ENCODE results near the gene CABP1.

DNA sequence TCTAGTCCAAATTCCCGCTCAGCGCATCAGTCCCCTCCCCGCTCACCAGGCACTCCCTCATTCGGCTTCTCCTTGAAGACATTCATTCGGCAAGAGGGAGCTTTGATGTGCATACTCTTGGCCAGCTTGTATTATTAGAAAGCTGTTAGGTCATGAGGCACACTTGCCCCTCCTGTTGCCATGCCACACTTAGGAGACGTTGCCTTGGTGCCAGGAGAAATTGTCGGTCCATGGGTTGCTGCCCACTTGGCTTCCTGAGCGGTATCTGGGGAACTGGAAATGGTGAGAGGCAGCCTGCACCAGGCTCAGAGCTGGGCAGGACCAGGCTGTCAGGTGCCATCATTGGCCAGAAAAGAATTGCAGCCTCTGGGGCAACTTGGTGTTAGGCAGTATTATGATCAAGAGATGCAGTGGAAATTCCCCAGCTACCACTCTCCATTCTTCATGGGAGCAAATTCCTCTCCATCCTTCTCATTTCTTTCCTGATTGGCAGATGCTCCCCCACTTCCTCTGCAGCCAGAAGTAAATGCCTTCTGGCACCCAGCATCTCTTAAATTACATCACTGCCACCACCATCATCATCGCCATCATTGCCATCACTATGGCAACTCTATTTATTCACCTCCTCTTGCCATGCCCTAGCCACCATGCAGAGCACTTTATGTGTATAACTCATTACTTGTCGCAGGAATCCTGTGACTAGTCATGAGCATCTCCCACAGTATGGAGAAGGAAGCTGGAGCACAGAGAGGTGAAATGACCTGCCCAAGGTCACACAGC is 12.4 kb downstream of the CABP1 start:
- no peak for TF ChIP-seq POLR2AphosphoS5 (IDR thresholded peaks at IDR 0.05; ENCODE audit: low read depth, low read length)
- TF ChIP-seq POLR2A (IDR thresholded peaks at IDR 0.05; ENCODE audit: low read depth, low read length): no peak
- TF ChIP-seq TAF1 (IDR thresholded peaks at IDR 0.05; ENCODE audit: borderline replicate concordance, low read depth, low read length): no peak
